Fibroblast of the aortic adventitia (primary cell): ENCODE measurements around the gene MYO9B. TPM values are rescaled to one million over a fixed set of nuclear protein-coding genes. Genes with fewer than 3 reads are reported as not detected.
"Not testable (repeated sequence)": the region's sequence is repeated elsewhere in the genome, so short reads cannot be mapped to it uniquely, and the experiment has no call there.

ENCODE experiments used
- DNase-seq: peaks from one replicate; pipeline ENCODE4 v3.0.0-alpha.2; 2010; ENCODE audit warnings: low read depth
- H3K4me3 ChIP-seq: 2 replicates; pipeline ENCODE4 v1.5.1; 2011; ENCODE audit warnings: low read depth, mild to moderate bottlenecking, control low read depth, low read length, moderate library complexity
- CTCF ChIP-seq: IDR thresholded peaks from 2 replicates; pipeline ENCODE4 v1.5.1; 2011; ENCODE audit warnings: mild to moderate bottlenecking, low read length, control low read depth, inconsistent platforms; ENCODE audit not compliant: insufficient read depth
- total RNA-seq: library from RNA; depleted of rRNA; stranded (reverse); fragments of >200 nt; gene quantifications from 2 replicates; pipeline ENCODE4 v1.2.3, GENCODE V29; 2012; ENCODE audit warnings: low replicate concordance

Gene MYO9B
- total RNA-seq, 1 donor = 103 TPM

DNA sequence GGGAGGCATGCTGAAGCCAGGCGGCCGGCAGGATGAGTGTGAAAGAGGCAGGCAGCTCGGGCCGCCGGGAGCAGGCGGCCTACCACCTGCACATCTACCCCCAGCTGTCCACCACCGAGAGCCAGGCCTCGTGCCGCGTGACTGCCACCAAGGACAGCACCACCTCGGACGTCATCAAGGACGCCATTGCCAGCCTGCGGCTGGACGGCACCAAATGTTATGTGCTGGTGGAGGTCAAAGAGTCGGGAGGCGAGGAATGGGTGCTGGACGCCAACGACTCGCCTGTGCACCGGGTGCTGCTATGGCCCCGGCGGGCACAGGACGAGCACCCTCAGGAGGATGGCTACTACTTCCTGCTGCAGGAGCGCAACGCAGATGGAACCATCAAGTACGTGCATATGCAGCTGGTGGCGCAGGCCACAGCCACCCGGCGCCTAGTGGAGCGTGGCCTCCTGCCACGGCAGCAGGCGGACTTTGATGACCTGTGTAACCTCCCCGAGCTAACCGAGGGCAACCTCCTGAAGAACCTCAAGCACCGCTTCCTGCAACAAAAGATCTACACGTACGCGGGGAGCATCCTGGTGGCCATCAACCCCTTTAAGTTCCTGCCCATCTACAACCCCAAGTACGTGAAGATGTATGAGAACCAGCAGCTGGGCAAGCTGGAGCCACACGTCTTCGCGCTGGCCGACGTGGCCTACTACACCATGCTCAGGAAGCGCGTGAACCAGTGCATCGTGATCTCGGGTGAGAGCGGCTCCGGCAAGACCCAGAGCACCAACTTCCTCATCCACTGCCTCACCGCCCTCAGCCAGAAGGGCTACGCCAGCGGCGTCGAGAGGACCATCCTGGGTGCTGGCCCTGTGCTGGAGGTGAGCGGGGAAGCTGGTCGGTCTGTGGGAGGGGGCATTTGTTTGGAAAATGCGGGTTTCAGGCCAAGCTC lies 26.4 kb downstream of the MYO9B start:
- no peak for DNase-seq
- TF ChIP-seq CTCF = no peak
- H3K4me3 ChIP-seq = no peak overlapping the region

- no peak overlapping the region for H3K4me3 ChIP-seq
- peak; percentile 79 for TF ChIP-seq CTCF
- peak; percentile 47 for DNase-seq
Observed at GRCh38 chr19:17103177-17103576, 27.6 kb downstream of the MYO9B start.

DNA sequence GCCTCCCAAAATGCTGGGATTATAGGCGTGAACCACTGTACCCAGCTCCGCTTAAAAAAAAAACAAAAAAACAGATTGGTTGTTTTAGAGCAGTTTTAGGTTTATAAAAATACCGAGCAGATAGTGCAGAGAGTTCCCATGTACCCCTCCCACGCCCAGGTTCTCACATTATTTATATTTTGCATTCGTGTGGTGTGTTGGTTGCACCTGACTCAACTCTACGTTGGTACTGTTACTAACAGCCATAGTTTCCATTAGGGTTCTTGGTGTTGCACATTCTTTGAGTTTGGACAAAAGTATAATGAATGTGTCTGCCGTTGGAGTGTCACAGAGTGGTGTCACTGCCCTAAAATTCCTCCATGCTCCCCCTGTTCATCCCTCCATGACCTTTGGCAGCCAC lies 29.1 kb downstream of the MYO9B start:
- no peak for TF ChIP-seq CTCF
- no peak overlapping the region for H3K4me3 ChIP-seq
- DNase-seq = no peak

- DNase-seq = no peak
- H3K4me3 ChIP-seq = no peak overlapping the region
- no peak for TF ChIP-seq CTCF
Observed at GRCh38 chr19:17105556-17105955, 30.0 kb downstream of the MYO9B start.

GRCh38 chr19:17106964-17107363 lies 31.4 kb downstream of the MYO9B start:
- not testable (repeated sequence) for H3K4me3 ChIP-seq, DNase-seq

DNA sequence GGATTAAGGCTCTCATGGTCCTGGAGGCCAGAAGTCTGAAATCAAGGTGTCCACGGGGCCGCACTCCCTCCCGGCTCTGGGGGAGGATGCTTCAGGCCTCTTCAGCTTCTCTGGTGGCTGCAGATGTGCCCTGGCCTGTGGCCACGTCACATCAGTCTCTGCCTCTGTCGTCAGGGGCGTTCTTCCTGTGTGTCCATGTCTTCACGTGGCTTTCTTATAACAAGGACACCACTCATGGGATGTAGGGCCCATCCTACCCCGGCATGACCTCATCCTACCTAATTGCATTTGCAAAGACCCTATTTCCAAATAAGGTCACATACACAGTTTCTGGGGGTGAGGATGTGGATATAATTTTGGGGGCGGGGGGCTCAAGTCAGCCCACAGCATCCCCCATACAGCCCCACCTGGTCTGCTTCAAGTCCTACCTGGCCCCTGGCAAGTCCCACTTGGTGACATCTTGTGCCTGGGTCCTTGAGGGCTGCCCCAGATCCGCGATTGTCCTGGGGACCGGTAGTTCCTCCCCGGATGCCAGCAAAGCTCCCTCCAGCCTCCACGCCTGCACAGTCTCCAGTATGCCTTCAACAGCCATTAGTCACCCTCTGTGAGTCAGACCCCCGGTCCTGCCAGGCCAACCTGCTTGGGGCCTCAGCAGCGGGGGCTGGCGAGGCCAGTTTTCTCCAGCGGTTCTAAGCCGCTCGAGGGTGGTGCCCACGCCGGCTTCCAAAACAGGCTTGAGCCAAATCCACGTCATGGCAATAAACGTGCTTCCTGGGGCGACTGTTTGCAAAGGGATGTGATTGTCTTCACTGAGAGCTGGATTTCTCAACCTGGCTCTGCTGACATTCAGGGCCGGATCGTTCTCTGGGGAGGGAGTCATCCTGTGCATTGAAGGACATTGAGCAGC lies 32.2 kb downstream of the MYO9B start:
- peak; percentile 97 for DNase-seq
- H3K4me3 ChIP-seq = peak overlapping the region; percentile 28
- no peak for TF ChIP-seq CTCF

- H3K4me3 ChIP-seq = peak overlapping the region; percentile 1
- no peak for DNase-seq
- no peak for TF ChIP-seq CTCF
Observed at GRCh38 chr19:17108453-17108784, 32.8 kb downstream of the MYO9B start.
